NB4 (cell line): ENCODE results near the gene SENP8.
A peak's percentile ranks its signal among the peaks of the same experiment; 100 is the strongest.

Source experiments
- DNase-seq: peaks from one replicate; pipeline ENCODE4 v3.0.0; 2010; ENCODE audit warnings: low read depth
- H3K4me3 ChIP-seq: one replicate; pipeline ENCODE4 v1.5.1; 2011; ENCODE audit warnings: mild to moderate bottlenecking, low read depth, low read length, moderate library complexity
- MYC ChIP-seq: IDR thresholded peaks from 2 replicates; pipeline ENCODE4 v1.6.1; 2011; ENCODE audit warnings: low read depth, low read length
- POLR2A ChIP-seq: IDR thresholded peaks from 2 replicates; pipeline ENCODE4 v1.6.1; 2011; ENCODE audit warnings: mild to moderate bottlenecking; ENCODE audit not compliant: insufficient read length; ENCODE audit errors: extremely low read depth
- TF ChIP-seq, protein P1 (sequence below): IDR thresholded peaks from one replicate; pipeline ENCODE4 v1.5.1; 2012; ENCODE audit warnings: low read depth, low read length
- TF ChIP-seq, protein P2 (sequence below): IDR thresholded peaks from 2 replicates; pipeline ENCODE4 v1.6.1; 2011; ENCODE audit warnings: low read depth, low read length

Gene SENP8

DNA sequence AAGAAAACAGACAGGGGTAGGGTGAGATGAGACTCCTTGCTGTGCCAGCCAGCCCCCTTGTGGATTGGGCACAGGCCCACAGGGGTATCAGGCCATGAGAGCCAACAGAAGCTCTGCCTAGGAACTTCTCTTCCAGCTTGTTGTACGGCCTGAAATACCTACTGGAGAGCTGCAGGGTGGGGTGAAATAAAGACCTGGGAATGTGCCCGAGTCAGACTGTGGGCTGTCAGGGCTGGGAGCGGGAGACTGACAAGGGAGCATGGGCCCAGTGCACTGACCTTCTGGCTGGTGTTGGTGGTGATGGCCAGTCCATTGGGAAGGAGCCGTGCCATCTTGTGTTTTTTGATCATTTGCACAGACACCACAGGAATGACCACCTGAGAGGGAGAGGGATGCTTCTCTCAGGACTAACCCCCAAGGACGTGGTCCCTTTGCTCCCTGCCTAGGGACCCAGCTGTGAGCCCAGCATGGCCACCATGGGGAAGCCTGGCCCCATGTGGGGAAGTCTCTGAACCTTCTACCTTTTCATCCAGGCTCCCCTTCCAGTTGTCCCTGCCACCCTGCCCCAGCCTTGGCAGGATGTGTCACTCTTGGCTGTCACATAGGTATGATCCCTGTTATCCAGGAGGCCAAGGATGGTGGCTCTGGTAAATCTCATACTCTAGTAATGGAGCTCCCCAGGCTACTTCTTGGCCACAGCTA is 48.7 kb downstream of the SENP8 start:
- no peak for DNase-seq
- TF ChIP-seq, protein P1, sequence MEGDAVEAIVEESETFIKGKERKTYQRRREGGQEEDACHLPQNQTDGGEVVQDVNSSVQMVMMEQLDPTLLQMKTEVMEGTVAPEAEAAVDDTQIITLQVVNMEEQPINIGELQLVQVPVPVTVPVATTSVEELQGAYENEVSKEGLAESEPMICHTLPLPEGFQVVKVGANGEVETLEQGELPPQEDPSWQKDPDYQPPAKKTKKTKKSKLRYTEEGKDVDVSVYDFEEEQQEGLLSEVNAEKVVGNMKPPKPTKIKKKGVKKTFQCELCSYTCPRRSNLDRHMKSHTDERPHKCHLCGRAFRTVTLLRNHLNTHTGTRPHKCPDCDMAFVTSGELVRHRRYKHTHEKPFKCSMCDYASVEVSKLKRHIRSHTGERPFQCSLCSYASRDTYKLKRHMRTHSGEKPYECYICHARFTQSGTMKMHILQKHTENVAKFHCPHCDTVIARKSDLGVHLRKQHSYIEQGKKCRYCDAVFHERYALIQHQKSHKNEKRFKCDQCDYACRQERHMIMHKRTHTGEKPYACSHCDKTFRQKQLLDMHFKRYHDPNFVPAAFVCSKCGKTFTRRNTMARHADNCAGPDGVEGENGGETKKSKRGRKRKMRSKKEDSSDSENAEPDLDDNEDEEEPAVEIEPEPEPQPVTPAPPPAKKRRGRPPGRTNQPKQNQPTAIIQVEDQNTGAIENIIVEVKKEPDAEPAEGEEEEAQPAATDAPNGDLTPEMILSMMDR, result no peak
- TF ChIP-seq MYC, result no peak
- TF ChIP-seq POLR2A, result no peak
- TF ChIP-seq, protein P2, sequence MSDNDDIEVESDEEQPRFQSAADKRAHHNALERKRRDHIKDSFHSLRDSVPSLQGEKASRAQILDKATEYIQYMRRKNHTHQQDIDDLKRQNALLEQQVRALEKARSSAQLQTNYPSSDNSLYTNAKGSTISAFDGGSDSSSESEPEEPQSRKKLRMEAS, result no peak
- no peak overlapping the region for H3K4me3 ChIP-seq

DNA sequence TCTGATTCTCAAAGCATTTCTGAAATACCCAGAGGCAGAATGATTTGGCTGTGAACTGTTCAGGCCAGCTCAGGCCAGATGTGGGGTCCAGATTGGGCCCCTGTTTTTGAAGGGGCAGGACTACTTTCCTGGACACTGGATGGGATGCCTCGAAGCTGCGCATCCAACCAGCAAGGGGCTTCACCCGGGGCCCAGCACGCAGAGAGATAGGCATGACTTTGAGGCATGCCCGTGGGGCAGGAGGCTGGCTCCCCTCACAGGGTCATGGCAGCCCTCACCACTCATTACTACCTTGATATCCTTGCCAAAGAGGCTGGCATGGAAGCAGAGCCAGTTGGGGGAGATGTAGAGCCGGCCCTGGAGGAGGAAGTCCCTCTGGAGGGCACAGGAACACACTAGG is 49.2 kb downstream of the SENP8 start:
- TF ChIP-seq, protein P1, result no peak
- TF ChIP-seq, protein P2, result no peak
- TF ChIP-seq POLR2A (no peak), MYC (no peak)
- DNase-seq, result no peak
- no peak overlapping the region for H3K4me3 ChIP-seq

DNA sequence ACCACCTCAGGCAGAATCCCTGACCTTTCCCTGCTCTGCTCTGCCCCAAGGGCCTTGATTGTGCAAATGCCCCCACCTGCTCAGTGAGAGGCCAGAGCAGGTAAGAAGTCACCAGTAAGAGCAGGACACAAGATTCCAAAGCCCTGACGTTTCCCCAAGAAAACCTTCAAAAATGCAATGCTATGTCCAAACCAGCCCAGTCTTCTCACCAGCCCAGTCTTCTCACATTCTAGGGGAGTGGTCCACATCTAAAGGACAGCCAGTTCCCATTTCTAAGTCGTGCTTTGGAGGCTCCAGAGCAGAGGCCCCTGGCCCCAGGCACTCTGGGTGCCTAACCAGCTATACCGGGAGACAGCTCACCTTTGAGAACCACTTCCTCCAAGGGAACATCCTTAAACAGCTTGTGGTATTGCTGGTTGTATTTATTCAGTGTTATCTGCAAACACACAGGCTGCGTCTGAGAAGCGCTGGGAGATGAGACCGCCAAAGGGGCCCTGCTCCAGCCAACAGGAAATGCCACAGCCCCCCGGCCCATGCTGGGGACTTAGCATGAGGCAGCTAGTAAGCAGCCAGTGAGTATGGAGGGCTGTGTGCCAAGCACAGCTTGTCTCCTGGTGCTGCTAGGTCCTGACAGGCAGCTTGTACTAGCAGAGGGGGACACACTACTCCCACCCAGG is 50.1 kb downstream of the SENP8 start:
- peak; percentile 42 for DNase-seq
- no peak overlapping the region for H3K4me3 ChIP-seq
- TF ChIP-seq, protein P1, result no peak
- TF ChIP-seq MYC, result 0 out of 2 replicates have a peak, but pooled peaks have one; percentile 7

DNA sequence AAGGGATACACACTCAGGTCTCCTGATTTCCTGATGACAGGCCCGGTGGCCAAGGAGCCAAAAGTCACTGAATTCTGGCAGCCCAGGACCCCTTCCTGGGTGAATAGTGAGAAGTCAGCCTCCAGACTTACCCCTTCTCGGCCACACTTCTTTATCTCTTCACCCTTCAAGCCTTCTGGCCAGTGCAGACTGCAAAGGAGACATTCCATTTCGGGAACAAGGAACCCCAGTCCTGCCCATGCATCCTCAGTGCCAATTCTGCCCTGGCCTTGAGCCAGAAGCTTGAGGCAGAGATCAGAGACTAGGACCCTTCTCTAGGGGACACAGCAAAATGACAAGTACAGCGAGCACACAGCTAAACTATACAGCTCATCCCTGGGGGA is 50.6 kb downstream of the SENP8 start:
- DNase-seq, result no peak
- TF ChIP-seq, protein P2, result no peak
- TF ChIP-seq MYC (no peak), POLR2A (no peak)
- TF ChIP-seq, protein P1, result no peak
- H3K4me3 ChIP-seq, result no peak overlapping the region

DNA sequence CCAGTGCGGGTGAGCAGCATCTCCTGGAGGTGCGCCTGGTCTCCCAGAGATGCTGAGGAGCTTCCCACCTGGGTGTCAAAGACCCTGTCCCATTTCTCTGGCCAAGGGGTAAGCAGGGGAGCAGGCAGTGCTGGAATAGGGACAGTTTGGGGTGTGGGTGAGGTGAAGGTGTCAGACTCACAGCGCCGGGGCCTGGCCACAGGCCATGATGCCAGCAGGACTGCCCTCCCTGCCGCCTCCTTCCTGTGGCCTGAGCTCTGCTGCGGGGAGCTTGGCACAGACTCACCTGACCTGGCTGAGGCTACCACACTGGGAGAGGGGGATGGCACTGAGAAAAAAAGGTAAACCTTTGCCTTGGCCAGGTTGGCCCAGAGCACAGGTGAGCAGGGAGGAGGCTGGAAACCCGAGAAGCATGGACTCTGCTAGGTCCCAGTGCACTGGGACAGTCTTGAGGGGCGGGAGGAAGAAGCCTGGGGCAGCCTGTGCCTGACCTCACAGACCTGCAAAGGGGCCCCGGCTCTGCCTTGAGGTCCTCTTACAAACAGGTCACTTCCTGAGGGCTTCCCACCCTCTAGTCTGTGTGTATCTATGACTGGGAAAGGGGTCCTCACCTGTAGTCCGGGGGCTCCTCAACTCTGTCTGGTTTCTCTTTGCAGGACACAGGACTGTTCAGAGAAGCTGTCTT is 51.2 kb downstream of the SENP8 start:
- TF ChIP-seq, protein P2, result no peak
- TF ChIP-seq MYC, result no peak
- TF ChIP-seq, protein P1, result no peak
- no peak for TF ChIP-seq POLR2A
- H3K4me3 ChIP-seq, result no peak overlapping the region
- DNase-seq, result no peak
